Pericardium fibroblast (primary cell): ENCODE results near the gene ASAP2. TPM values are rescaled to one million over a fixed set of nuclear protein-coding genes. Genes with fewer than 3 reads are reported as not detected.

Experiments
- total RNA-seq: library from RNA; depleted of rRNA; stranded (reverse); fragments of >200 nt; gene quantifications from 2 replicates; pipeline ENCODE4 v1.2.3, GENCODE V29; 2015

ASAP2 gene
- 18.8 and 20.3 TPM in 2 replicates for total RNA-seq

GRCh38 chr2:9205963-9206948 is at the start of gene ASAP2:
TSS of gene ASAP2 (plus strand) at chr2:9206812. CDS start at chr2:9207105, 293 bp downstream.

DNA sequence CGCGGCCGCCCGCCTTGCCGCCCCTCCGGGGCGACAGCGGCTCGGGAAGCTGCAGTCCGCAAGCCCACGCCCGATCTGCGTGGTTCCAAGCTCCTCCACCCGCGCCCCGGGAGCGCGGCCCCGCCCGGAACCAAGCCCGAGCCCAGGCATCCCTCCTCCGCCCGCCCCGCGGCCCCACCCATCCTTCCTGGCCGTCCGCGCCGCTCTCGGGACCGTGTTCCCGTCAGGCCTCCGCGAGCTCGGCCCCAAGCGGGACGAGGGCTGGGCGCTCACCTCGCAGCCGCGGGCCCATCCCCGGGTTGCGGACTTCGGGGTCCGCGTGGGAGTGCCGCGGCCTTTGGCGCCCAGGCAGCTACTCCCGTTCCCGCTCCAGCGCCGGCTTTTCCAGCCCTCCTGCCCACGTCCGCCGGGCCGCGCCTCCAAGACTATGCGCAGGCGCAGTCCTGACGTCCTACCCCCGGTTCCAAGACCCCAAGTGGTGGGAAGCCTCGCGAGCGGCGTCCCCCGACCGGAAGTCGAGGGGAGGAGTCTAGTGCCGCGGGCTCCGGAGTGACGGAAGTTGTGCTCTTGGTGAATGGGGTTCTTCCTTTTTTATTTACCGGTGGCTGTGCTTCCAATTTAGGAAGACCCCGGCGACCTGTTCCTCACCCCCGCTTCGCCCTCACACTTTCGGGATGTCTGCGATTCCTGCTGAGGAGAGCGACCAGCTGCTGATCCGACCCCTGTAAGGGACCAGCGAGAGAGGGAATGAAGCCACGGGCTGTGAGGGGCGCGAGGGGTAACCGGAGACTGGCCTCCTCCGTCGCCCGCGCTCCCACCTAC is 216.7 kb downstream of the ASAP2 start, which contains the start of the genes CPSF3 and ITGB1BP1:
Gene CPSF3, plus strand, starts transcription at position 555 of the 822 bp plus-strand sequence. Its CDS starts 120 bp downstream, at position 675.
Gene ITGB1BP1, minus strand, starts transcription at position 429 of the 822 bp plus-strand sequence. CDS start 4,831 bp downstream, outside the sequence.

Other genes starting within 250 kb of the ASAP2 start
- gene MBOAT2, start 203.1 kb upstream of the ASAP2 start, total RNA-seq = 20.4 and 28.7 TPM in 2 replicates
- gene ITGB1BP1, start 216.7 kb downstream of the ASAP2 start, total RNA-seq = 43.9 and 57.4 TPM in 2 replicates
- 20.0 and 21.3 TPM in 2 replicates for gene CPSF3, start 216.8 kb downstream of the ASAP2 start, total RNA-seq